ENCODE data around the gene SCARB2.

SCARB2 gene

GRCh38 chr4:76144546-76144945 is 69.1 kb downstream of the SCARB2 start:
- DNase-seq: no peak

GRCh38 chr4:76141241-76141640 is 72.4 kb downstream of the SCARB2 start:
- no peak for DNase-seq

GRCh38 chr4:76127754-76128153 is 85.9 kb downstream of the SCARB2 start:
- no peak for DNase-seq

- DNase-seq: no peak
These were observed 87.8 kb downstream of the SCARB2 start for GRCh38 chr4:76125816-76126215.

- no peak for DNase-seq
These were observed 93.4 kb downstream of the SCARB2 start for GRCh38 chr4:76120199-76120598.

GRCh38 chr4:76117536-76117935 is 96.1 kb downstream of the SCARB2 start:
- no peak for DNase-seq

- no peak for DNase-seq
These were observed 96.8 kb downstream of the SCARB2 start for GRCh38 chr4:76116821-76117220.
